Glutamatergic neuron (in vitro differentiated cells): Measurements from ENCODE around the gene MAU2. TPM values are rescaled to one million over a fixed set of nuclear protein-coding genes. Genes with fewer than 3 reads are reported as not detected.

Experiments
- DNase-seq: peaks from one replicate; pipeline ENCODE4 v3.0.0; 2022
- H3K27ac Mint-ChIP-seq: one replicate; pipeline ENCODE4 v1.8.0; 2020; ENCODE audit warnings: mild to moderate bottlenecking, mixed read lengths, inconsistent platforms; ENCODE audit not compliant: unreplicated experiment
- H3K27me3 Mint-ChIP-seq: one replicate; pipeline ENCODE4 v1.8.0; 2020; ENCODE audit warnings: mild to moderate bottlenecking, moderate library complexity, mixed read lengths, inconsistent platforms; ENCODE audit not compliant: unreplicated experiment
- H3K36me3 Mint-ChIP-seq: one replicate; pipeline ENCODE4 v1.8.0; 2020; ENCODE audit warnings: mild to moderate bottlenecking, mixed read lengths, inconsistent platforms; ENCODE audit not compliant: unreplicated experiment
- H3K4me1 Mint-ChIP-seq: one replicate; pipeline ENCODE4 v1.8.0; 2020; ENCODE audit warnings: mild to moderate bottlenecking, low read depth, mixed read lengths, inconsistent platforms; ENCODE audit not compliant: unreplicated experiment
- H3K4me3 Mint-ChIP-seq: one replicate; pipeline ENCODE4 v1.8.0; 2020; ENCODE audit warnings: mild to moderate bottlenecking, mixed read lengths, inconsistent platforms; ENCODE audit not compliant: unreplicated experiment
- H3K9me3 Mint-ChIP-seq: one replicate; pipeline ENCODE4 v1.8.0; 2020; ENCODE audit warnings: mild to moderate bottlenecking, moderate library complexity, mixed read lengths, inconsistent platforms; ENCODE audit not compliant: unreplicated experiment
- CTCF ChIP-seq: fragments of 200-600 bp; sonication (generic); IDR thresholded peaks from one replicate; pipeline ENCODE4 v1.5.0; 2021; ENCODE audit not compliant: partially characterized antibody, unreplicated experiment
- total RNA-seq: library from RNA; stranded (reverse); fragmentation: NEBNext Ultra II Directional; extraction: Animal tissue kit (Norgen Biotek cat#: 25700); gene quantifications from one replicate; pipeline ENCODE4 v1.2.1, GENCODE V29; 2021; ENCODE audit not compliant: unreplicated experiment

Gene MAU2
- total RNA-seq, 1 donor from 2014 or later: 107 TPM

GRCh38 chr19:19405971-19406877, 85.6 kb downstream of the MAU2 start:
- Mint-ChIP-seq H3K4me1 (peaks cover 32% of the 10 kb centered on the region), H3K36me3 (no peaks in the 10 kb centered on the region), H3K27me3 (peaks cover 8% of the 10 kb centered on the region), H3K9me3 (peaks cover 17% of the 10 kb centered on the region), H3K27ac (peak overlapping the region; percentile 90), H3K4me3 (peak overlapping the region; percentile 99)
- peak; percentile 73 for DNase-seq
- TF ChIP-seq CTCF: no peak

GRCh38 chr19:19406878-19407632, 86.4 kb downstream of the MAU2 start:
- H3K27me3 Mint-ChIP-seq: peaks cover 6% of the 10 kb centered on the region
- H3K27ac Mint-ChIP-seq: peak overlapping the region; percentile 90
- peaks cover 33% of the 10 kb centered on the region for H3K4me1 Mint-ChIP-seq
- peak overlapping the region; percentile 99 for H3K4me3 Mint-ChIP-seq
- DNase-seq: no peak
- H3K9me3 Mint-ChIP-seq: peaks cover 17% of the 10 kb centered on the region
- no peaks in the 10 kb centered on the region for H3K36me3 Mint-ChIP-seq
- TF ChIP-seq CTCF: no peak

- Mint-ChIP-seq H3K4me3 (peak overlapping the region; percentile 99), H3K9me3 (peaks cover 20% of the 10 kb centered on the region), H3K4me1 (peaks cover 34% of the 10 kb centered on the region), H3K27ac (peak overlapping the region; percentile 90), H3K27me3 (peaks cover 6% of the 10 kb centered on the region), H3K36me3 (no peaks in the 10 kb centered on the region)
- TF ChIP-seq CTCF: no peak
- no peak for DNase-seq
Observed at GRCh38 chr19:19407633-19407930, 87.0 kb downstream of the MAU2 start.

Other genes starting within 250 kb of the MAU2 start
- 16.2 TPM for gene TMEM161A, start 182.4 kb upstream of the MAU2 start, total RNA-seq
- gene MEF2B, start 150.6 kb upstream of the MAU2 start, total RNA-seq: 1.7 TPM
- 20.5 TPM for gene BORCS8, start 128.7 kb upstream of the MAU2 start, total RNA-seq
- 73.5 TPM for gene RFXANK, start 128.6 kb upstream of the MAU2 start, total RNA-seq
- 5.5 TPM for gene NR2C2AP, start 117.4 kb upstream of the MAU2 start, total RNA-seq
- gene NCAN, start 108.9 kb upstream of the MAU2 start, total RNA-seq: 186 TPM
- gene TM6SF2, start 47.5 kb upstream of the MAU2 start, total RNA-seq: 7.2 TPM
- gene SUGP1, start 320 bp upstream of the MAU2 start, total RNA-seq: 134 TPM
- 203 TPM for gene GATAD2A, start 84.8 kb downstream of the MAU2 start, total RNA-seq
- 1.7 TPM for gene TSSK6, start 194.7 kb downstream of the MAU2 start, total RNA-seq
- gene NDUFA13, start 195.4 kb downstream of the MAU2 start, total RNA-seq: 394 TPM
- 21.6 TPM for gene YJEFN3, start 208.1 kb downstream of the MAU2 start, total RNA-seq
- gene CILP2, start 217.4 kb downstream of the MAU2 start, total RNA-seq: 40.9 TPM